Aorta (tissue), 5 donors: ENCODE measurements around the gene TUBB4B. TPM values are rescaled to one million over a fixed set of nuclear protein-coding genes. Genes with fewer than 3 reads are reported as not detected.

ENCODE experiments used
- ATAC-seq: fragments of 200-7000 bp; cut with Tn5 transposase; one replicate; pipeline ENCODE4 v1.9.1; 2022; ENCODE audit warnings: moderate library complexity; ENCODE audit not compliant: low FRiP score
- DNase-seq, 2 donors: peaks; one replicate each; pipeline ENCODE4 v3.0.0-alpha.2; 2020
- H3K27ac ChIP-seq, 2 donors: one replicate each; pipeline ENCODE4 v1.5.1; 2013; ENCODE audit warnings: low read length in 2 of 2, mild to moderate bottlenecking in 2 of 2, moderate library complexity in 2 of 2, control low read depth in 1 of 2, inconsistent platforms in 1 of 2, low read depth in 1 of 2
- H3K27me3 ChIP-seq, 2 donors: one replicate each; pipeline ENCODE4 v1.6.1; 2013; ENCODE audit warnings: control low read depth in 1 of 2, low read length in 1 of 2, mild to moderate bottlenecking in 1 of 2, moderate library complexity in 1 of 2; ENCODE audit not compliant: insufficient read depth in 2 of 2, control insufficient read depth in 1 of 2
- H3K36me3 ChIP-seq, 2 donors: one replicate each; pipeline ENCODE4 v1.6.1; 2013; ENCODE audit warnings: control low read depth in 1 of 2, low read length in 1 of 2, mild to moderate bottlenecking in 1 of 2; ENCODE audit not compliant: insufficient read depth in 2 of 2, control insufficient read depth in 1 of 2
- H3K4me1 ChIP-seq, 2 donors: one replicate each; pipeline ENCODE4 v1.6.1; 2013; ENCODE audit warnings: low read length in 2 of 2, control low read depth in 1 of 2, mild to moderate bottlenecking in 1 of 2, moderate library complexity in 1 of 2; ENCODE audit not compliant: insufficient read depth in 2 of 2, control insufficient read depth in 1 of 2
- H3K4me3 ChIP-seq, 2 donors: one replicate each; pipeline ENCODE4 v1.5.1; 2013; ENCODE audit warnings: low read length in 2 of 2, control low read depth in 1 of 2, mild to moderate bottlenecking in 1 of 2
- H3K9me3 ChIP-seq: one replicate; pipeline ENCODE4 v1.6.1; 2013; ENCODE audit warnings: mild to moderate bottlenecking, low read length; ENCODE audit not compliant: control insufficient read depth
- WGBS, 2 donors: extraction: QIAGEN DNeasy Blood & Tissue Kit; methylation state at CpG; one replicate each; pipeline ENCODE4 v1.1.7; 2013; 5-methylcytosine and 5-hydroxymethylcytosine counted together
- intact Hi-C, 2 donors: fragments of 100-400 bp; cut with DNase I; formaldehyde crosslinking; loops; one replicate each; pipeline versions ENCODE4 v1.14.2 to v1.15.0; 2022
- polyA plus RNA-seq, 2 donors: library from polyadenylated mRNA; stranded (reverse); fragments of 200-250 nt; gene quantifications; one replicate each; pipeline ENCODE4 v1.2.3, GENCODE V29; 2013
- total RNA-seq, 2 donors: library from RNA; stranded (reverse); fragmentation: NEBNext Ultra II Directional; extraction: Animal tissue kit (Norgen Biotek cat#: 25700); gene quantifications; one replicate each; pipeline ENCODE4 v1.2.1, GENCODE V29; 2021
- donor health status: healthy with polysubstance abuse.
- donor health status: Bipolar disorder and iron deficiency.
- donor health status: DM: no; HTN: no; CAD: no.
- donor health status: DM: no; HTN: no; CAD: no.
- donor health status: DM: yes; HTN: yes; CAD: no.

TUBB4B gene
- total and polyA plus RNA-seq, 4 donors: 86.9 to 152 (median 111) TPM

- WGBS, 2 donors: 83 to 87% methylated on average over 15 to 19 of the region's 19 CpGs
- H3K4me3 ChIP-seq: no peak overlapping the region
- intact Hi-C loops: no loop called here
- H3K4me1 ChIP-seq: peaks cover 1 to 3% of the 10 kb centered on the region in 2 donors
- H3K36me3 ChIP-seq: no peaks in the 10 kb centered on the region
- no peak for DNase-seq
- no peaks in the 10 kb centered on the region for H3K9me3 ChIP-seq
- H3K27me3 ChIP-seq: no peaks in the 10 kb centered on the region
- no peak for ATAC-seq
- H3K27ac ChIP-seq: no peak overlapping the region
Observed at GRCh38 chr9:137198051-137198901, 42.8 kb upstream of the TUBB4B start.

GRCh38 chr9:137198902-137199283, 42.2 kb upstream of the TUBB4B start:
- H3K4me1 ChIP-seq: peaks cover 1 to 3% of the 10 kb centered on the region in 2 donors
- DNase-seq (no peak), ATAC-seq (no peak)
- H3K27ac ChIP-seq: no peak overlapping the region
- H3K9me3 ChIP-seq: no peaks in the 10 kb centered on the region
- WGBS, 2 donors: 70 to 77% methylated on average over 11 of the region's 11 CpGs
- H3K36me3 ChIP-seq: no peaks in the 10 kb centered on the region
- H3K27me3 ChIP-seq: no peaks in the 10 kb centered on the region
- H3K4me3 ChIP-seq: no peak overlapping the region
- intact Hi-C loops: no loop called here

DNA sequence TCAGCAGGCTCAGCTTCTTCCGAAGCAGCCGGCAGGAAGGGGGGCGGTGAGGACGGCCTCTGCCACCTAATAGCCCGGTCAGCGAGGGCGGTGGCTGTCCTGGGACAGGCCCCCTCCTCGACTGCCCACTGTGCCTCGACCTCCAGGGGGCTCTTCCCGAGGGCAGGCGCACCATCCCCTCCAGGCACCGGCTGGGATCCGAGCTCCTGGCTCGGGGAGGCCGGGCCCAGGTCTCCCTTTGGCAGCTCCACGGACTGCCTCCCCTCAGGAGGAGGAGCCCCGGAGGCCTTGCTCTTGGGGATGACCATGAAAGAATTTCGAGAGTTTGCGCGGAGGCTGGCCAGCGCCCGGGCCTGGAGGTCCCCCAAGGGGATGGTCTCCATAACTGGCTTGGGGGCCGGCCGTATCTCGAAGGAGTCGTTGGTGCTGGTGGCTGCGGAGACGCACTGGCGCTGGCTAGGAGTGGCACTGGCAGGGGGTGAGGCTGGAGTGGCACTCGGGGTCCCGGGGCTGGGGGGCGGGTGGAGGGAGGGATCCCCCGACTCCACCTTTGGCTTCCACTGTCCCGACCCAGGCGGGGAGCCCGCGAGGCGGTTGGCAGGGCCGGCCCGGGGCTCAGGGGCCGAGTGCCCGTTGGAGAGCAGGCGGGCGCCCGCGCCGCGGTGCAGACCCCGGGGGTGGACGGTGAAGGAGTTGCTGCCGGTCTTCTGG, 41.5 kb upstream of the TUBB4B start:
- no peaks in the 10 kb centered on the region for H3K36me3 ChIP-seq
- ATAC-seq: no peak
- intact Hi-C loops: no loop called here
- WGBS, 2 donors: 5 to 6% methylated on average over 38 to 51 of the region's 51 CpGs
- no peaks in the 10 kb centered on the region for H3K9me3 ChIP-seq
- no peaks in the 10 kb centered on the region for H3K27me3 ChIP-seq
- H3K4me3 ChIP-seq: peak overlapping the region; percentile 8 to 69
- no peak overlapping the region for H3K27ac ChIP-seq
- no peak for DNase-seq
- H3K4me1 ChIP-seq: peaks cover 1 to 3% of the 10 kb centered on the region in 2 donors

GRCh38 chr9:137200311-137201204, 40.5 kb upstream of the TUBB4B start, which contains the start of gene TPRN:
TSS of gene TPRN (minus strand) at chr9:137200741. CDS start at chr9:137200711, 30 bp downstream.
- ATAC-seq (peak; percentile 99), DNase-seq (peak; percentile 99 to 100)
- H3K4me3 ChIP-seq: peak within 1 kb of the TSS; percentile 69 to 74
- intact Hi-C loops: no loop called here
- H3K27me3 ChIP-seq: no peaks in the 10 kb centered on the region
- H3K9me3 ChIP-seq: no peaks in the 10 kb centered on the region
- 0 to 1% methylated on average over 82 to 118 of the region's 118 CpGs for WGBS, 2 donors
- peaks cover 1 to 3% of the 10 kb centered on the region in 2 donors for H3K4me1 ChIP-seq
- peak within 1 kb of the TSS in 1 of 2 donors; percentile 35 for H3K27ac ChIP-seq
- no peaks in the 10 kb centered on the region for H3K36me3 ChIP-seq

DNA sequence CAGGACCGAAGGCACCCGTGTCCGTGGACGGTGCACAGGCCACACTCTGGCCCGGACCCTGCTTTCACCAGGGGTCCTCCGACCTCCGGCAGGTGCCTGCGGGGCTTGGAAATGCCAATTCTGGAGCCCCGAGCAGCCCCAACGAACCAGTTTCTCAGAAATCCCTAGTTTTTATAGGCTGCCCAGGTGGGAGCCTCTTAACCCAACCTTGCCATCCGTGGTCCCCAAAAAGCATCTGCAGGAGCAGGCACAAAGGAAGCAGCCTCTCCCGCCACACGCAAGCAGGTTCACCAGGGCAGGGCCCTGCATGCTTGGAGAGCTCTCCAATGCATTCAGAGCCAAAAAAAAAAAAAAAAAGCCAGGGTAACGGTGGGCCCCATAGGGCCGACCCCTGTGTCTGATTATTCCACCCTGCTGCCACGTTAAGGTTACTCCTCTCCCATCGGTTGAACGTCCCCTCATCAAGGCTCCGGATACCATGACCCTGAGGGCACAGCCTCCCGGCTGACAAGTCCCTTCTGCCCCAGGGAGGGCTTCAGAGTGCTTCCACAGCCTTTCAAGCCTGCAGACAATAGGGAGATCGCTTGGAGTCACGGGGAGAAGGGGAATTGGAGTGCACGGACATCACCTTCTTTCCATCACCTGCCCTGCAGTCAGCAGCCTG, 39.8 kb upstream of the TUBB4B start:
- WGBS, 2 donors: 18 to 19% methylated on average over 23 of the region's 23 CpGs
- peaks cover 1 to 3% of the 10 kb centered on the region in 2 donors for H3K4me1 ChIP-seq
- H3K27ac ChIP-seq: peak overlapping the region in 1 of 2 donors; percentile 35
- no peaks in the 10 kb centered on the region for H3K27me3 ChIP-seq
- no peak for DNase-seq
- no peak for ATAC-seq
- H3K9me3 ChIP-seq: no peaks in the 10 kb centered on the region
- intact Hi-C loops: no loop called here
- H3K4me3 ChIP-seq: peak overlapping the region; percentile 15 to 52
- H3K36me3 ChIP-seq: no peaks in the 10 kb centered on the region

- Histone ChIP-seq H3K36me3 (no peaks in the 10 kb centered on the region), H3K27ac (no peak overlapping the region), H3K4me3 (no peak overlapping the region), H3K9me3 (no peaks in the 10 kb centered on the region), H3K27me3 (no peaks in the 10 kb centered on the region), H3K4me1 (peaks cover 1 to 3% of the 10 kb centered on the region in 2 donors)
- no peak for ATAC-seq
- WGBS, 2 donors: 34% methylated on average over 8 of the region's 8 CpGs
- intact Hi-C loops: no loop called here
- DNase-seq: no peak
Observed at GRCh38 chr9:137202966-137203365, 38.1 kb upstream of the TUBB4B start.

DNA sequence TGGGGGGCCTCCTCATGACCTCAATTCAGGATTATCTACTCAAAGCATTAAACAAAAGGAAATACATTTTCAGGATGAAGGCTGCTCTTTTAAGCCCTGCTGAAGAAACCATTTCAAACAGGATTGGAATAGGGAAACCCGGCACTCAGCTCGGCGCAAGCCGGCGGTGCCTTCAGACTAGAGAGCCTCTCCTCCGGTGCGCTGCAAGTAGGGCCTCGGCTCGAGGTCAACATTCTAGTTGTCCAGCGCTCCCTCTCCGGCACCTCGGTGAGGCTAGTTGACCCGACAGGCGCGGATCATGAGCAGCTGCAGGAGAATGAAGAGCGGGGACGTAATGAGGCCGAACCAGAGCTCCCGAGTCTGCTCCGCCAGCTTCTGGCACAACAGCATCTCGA, 36.4 kb upstream of the TUBB4B start:
- Histone ChIP-seq H3K27me3 (no peaks in the 10 kb centered on the region), H3K4me1 (peaks cover 1% of the 10 kb centered on the region in 2 donors), H3K27ac (no peak overlapping the region), H3K36me3 (no peaks in the 10 kb centered on the region), H3K9me3 (no peaks in the 10 kb centered on the region), H3K4me3 (peak overlapping the region; percentile 62 to 69)
- intact Hi-C loops: no loop called here
- 9 to 13% methylated on average over 21 of the region's 21 CpGs for WGBS, 2 donors
- DNase-seq: no peak
- ATAC-seq: no peak
